HepG2 (cell line): ENCODE results near the gene MORC4. TPM values are rescaled to one million over a fixed set of nuclear protein-coding genes. Genes with fewer than 3 reads are reported as not detected.
A peak's percentile ranks its signal among the peaks of the same experiment; 100 is the strongest.

Experiments used
- BCL6 ChIP-seq: IDR thresholded peaks from 2 replicates; pipeline ENCODE4 v1.6.1; 2016; ENCODE audit warnings: missing genetic modification reagents, missing compliant biosample characterization
- CREM ChIP-seq, 2 experiments: sonication (generic) in 1 of 2; formaldehyde crosslinking in 1 of 2; IDR thresholded peaks; 2 replicates each; pipeline versions ENCODE4 v1.4.0 to v1.6.1; 2016 to 2020; ENCODE audit warnings: antibody characterized with exemption in 1 of 2, mild to moderate bottlenecking in 1 of 2, missing genetic modification reagents in 1 of 2
- GATAD2A ChIP-seq: IDR thresholded peaks from 2 replicates; pipeline ENCODE4 v1.6.1; 2016
- HNF4A ChIP-seq: sonication (generic); formaldehyde crosslinking; IDR thresholded peaks from 2 replicates; pipeline ENCODE4 v1.4.0; 2020; ENCODE audit warnings: missing genetic modification reagents
- ISL2 ChIP-seq: sonication (generic); formaldehyde crosslinking; IDR thresholded peaks from 2 replicates; pipeline ENCODE4 v1.5.0; 2020; ENCODE audit warnings: missing genetic modification reagents
- KLF11 ChIP-seq: IDR thresholded peaks from 2 replicates; pipeline ENCODE4 v1.6.1; 2016; ENCODE audit warnings: missing compliant biosample characterization
- NR2C2 ChIP-seq: sonication (generic); formaldehyde crosslinking; IDR thresholded peaks from 2 replicates; pipeline ENCODE4 v1.4.0; 2020; ENCODE audit warnings: missing genetic modification reagents, mild to moderate bottlenecking, moderate library complexity, borderline replicate concordance
- NR2F6 ChIP-seq, 2 experiments: IDR thresholded peaks; 2 replicates each; pipeline ENCODE4 v1.6.1; 2016; ENCODE audit warnings: antibody characterized with exemption in 1 of 2, mild to moderate bottlenecking in 1 of 2
- SAP130 ChIP-seq: IDR thresholded peaks from 2 replicates; pipeline ENCODE4 v1.6.1; 2016; ENCODE audit warnings: low read depth
- TCF7 ChIP-seq: sonication (generic); IDR thresholded peaks from 2 replicates; pipeline ENCODE4 v1.6.1; 2016; ENCODE audit warnings: antibody characterized with exemption, low read depth
- TERF1 ChIP-seq: sonication (generic); formaldehyde crosslinking; IDR thresholded peaks from 2 replicates; pipeline ENCODE4 v1.8.0; 2022; ENCODE audit warnings: mild to moderate bottlenecking, missing genetic modification reagents, moderate library complexity
- ZSCAN30 ChIP-seq: sonication (generic); formaldehyde crosslinking; IDR thresholded peaks from 2 replicates; pipeline ENCODE4 v1.5.0; 2020; ENCODE audit warnings: mild to moderate bottlenecking, missing genetic modification reagents
- polyA plus RNA-seq, 8 experiments: library from polyadenylated mRNA; depleted of rRNA in 3 of 8; stranded (reverse) in 7 of 8; unstranded in 1 of 8; fragments of >200 nt; fragmentation: Illumina TruSeq in 4 of 8; extraction: Trizol in 4 of 8; gene quantifications; 2 replicates each; pipeline versions ENCODE4 v1.2.1 to v1.2.3, GENCODE V29; 2011 to 2016; ENCODE audit warnings: low read depth in 4 of 8, missing spikeins in 1 of 8, mixed read lengths in 1 of 8; ENCODE audit not compliant: insufficient read depth in 1 of 8
- total RNA-seq, 5 experiments: library from RNA; depleted of rRNA; stranded (reverse); fragments of >200 nt; fragmentation: Illumina TruSeq; extraction: Trizol; gene quantifications; 2 replicates each; pipeline ENCODE4 v1.2.3, GENCODE V29; 2016; ENCODE audit warnings: low read depth in 1 of 5
- TF ChIP-seq, protein P1 (sequence below): sonication (generic); formaldehyde crosslinking; IDR thresholded peaks from 2 replicates; pipeline ENCODE4 v1.4.0; 2020; ENCODE audit warnings: missing genetic modification reagents, mild to moderate bottlenecking, borderline replicate concordance
- TF ChIP-seq, protein P2 (sequence below): sonication (generic); formaldehyde crosslinking; IDR thresholded peaks from 2 replicates; pipeline ENCODE4 v1.5.1; 2020; ENCODE audit warnings: mild to moderate bottlenecking, missing genetic modification reagents, moderate library complexity

The MORC4 gene
- total and polyA plus RNA-seq, 2 of the 13 experiments (the other 11 are each of a cell fraction or from before 2014, with no cell fraction given) = 7.3 to 17.6 TPM

DNA sequence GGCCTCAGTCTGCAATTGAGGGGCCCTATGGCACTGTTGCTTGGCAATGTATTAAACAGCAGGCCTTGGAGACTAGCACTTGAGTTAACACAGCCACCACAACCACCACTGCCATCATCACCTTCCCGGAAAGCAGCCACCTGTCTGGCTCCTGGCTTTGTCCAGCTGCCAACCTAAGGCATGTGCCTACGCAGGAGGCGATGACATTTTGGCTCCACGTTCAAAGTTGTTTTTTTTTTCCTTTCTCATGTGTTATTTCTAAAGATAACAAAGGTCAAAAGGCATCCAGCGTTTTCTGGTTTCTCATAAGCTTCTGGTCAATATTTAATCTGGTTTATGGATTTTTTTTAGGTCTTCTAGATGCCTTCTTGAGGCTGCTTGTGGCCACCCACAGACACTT is 72.3 kb downstream of the MORC4 start (continued):
- TF ChIP-seq TERF1 (no peak), CREM (IDR thresholded peaks at IDR 0.05) (0 out of 2 replicates have a peak, but pooled peaks have one; percentile 15), CREM (CRISPR knock-in tag; IDR thresholded peaks at IDR 0.05) (no peak), SAP130 (CRISPR knock-in tag) (0 out of 2 replicates have a peak, but pooled peaks have one; percentile 14), NR2C2 (CRISPR knock-in tag) (peak; percentile 40; the same call in 1 of the 2 replicates), ISL2 (CRISPR knock-in tag) (0 out of 2 replicates have a peak, but pooled peaks have one; percentile 18), NR2F6 (IDR thresholded peaks at IDR 0.05) (peak; percentile 42), NR2F6 (CRISPR knock-in tag; IDR thresholded peaks at IDR 0.05) (peak; percentile 16; the same call in 1 of the 2 replicates), BCL6 (CRISPR knock-in tag) (0 out of 2 replicates have a peak, but pooled peaks have one; percentile 14), HNF4A (CRISPR knock-in tag) (0 out of 2 replicates have a peak, but pooled peaks have one; percentile 6), KLF11 (CRISPR knock-in tag) (no peak), GATAD2A (CRISPR knock-in tag) (peak; percentile 22; the same call in 1 of the 2 replicates), ZSCAN30 (CRISPR knock-in tag) (no peak), TCF7 (0 out of 2 replicates have a peak, but pooled peaks have one; percentile 18)
- TF ChIP-seq, protein P1, sequence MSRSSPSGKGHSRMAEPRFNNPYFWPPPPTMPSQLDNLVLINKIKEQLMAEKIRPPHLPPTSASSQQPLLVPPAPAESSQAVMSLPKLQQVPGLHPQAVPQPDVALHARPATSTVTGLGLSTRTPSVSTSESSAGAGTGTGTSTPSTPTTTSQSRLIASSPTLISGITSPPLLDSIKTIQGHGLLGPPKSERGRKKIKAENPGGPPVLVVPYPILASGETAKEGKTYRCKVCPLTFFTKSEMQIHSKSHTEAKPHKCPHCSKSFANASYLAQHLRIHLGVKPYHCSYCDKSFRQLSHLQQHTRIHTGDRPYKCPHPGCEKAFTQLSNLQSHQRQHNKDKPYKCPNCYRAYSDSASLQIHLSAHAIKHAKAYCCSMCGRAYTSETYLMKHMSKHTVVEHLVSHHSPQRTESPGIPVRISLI (CRISPR knock-in tag) = peak; percentile 78; the same call in 1 of the 2 replicates
- TF ChIP-seq, protein P2, sequence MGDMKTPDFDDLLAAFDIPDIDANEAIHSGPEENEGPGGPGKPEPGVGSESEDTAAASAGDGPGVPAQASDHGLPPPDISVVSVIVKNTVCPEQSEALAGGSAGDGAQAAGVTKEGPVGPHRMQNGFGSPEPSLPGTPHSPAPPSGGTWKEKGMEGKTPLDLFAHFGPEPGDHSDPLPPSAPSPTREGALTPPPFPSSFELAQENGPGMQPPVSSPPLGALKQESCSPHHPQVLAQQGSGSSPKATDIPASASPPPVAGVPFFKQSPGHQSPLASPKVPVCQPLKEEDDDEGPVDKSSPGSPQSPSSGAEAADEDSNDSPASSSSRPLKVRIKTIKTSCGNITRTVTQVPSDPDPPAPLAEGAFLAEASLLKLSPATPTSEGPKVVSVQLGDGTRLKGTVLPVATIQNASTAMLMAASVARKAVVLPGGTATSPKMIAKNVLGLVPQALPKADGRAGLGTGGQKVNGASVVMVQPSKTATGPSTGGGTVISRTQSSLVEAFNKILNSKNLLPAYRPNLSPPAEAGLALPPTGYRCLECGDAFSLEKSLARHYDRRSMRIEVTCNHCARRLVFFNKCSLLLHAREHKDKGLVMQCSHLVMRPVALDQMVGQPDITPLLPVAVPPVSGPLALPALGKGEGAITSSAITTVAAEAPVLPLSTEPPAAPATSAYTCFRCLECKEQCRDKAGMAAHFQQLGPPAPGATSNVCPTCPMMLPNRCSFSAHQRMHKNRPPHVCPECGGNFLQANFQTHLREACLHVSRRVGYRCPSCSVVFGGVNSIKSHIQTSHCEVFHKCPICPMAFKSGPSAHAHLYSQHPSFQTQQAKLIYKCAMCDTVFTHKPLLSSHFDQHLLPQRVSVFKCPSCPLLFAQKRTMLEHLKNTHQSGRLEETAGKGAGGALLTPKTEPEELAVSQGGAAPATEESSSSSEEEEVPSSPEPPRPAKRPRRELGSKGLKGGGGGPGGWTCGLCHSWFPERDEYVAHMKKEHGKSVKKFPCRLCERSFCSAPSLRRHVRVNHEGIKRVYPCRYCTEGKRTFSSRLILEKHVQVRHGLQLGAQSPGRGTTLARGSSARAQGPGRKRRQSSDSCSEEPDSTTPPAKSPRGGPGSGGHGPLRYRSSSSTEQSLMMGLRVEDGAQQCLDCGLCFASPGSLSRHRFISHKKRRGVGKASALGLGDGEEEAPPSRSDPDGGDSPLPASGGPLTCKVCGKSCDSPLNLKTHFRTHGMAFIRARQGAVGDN (CRISPR knock-in tag) = peak; percentile 45; the same call in 1 of the 2 replicates
- TF ChIP-seq, all 625 proteins: peak for 13
